Left lung (tissue), 10 donors: Measurements from ENCODE around the gene IL16. TPM values are rescaled to one million over a fixed set of nuclear protein-coding genes. Genes with fewer than 3 reads are reported as not detected.
A peak's percentile ranks its signal among the peaks of the same experiment; 100 is the strongest.

ENCODE experiments used
- ATAC-seq: fragments of 200-7000 bp; cut with Tn5 transposase; one replicate; pipeline ENCODE4 v1.9.1; 2020; ENCODE audit warnings: moderate library complexity
- DNase-seq, 4 donors: peaks; one replicate each; pipeline ENCODE4 v3.0.0-alpha.2; 2013 to 2020
- H3K27ac ChIP-seq, 2 donors: fragments of 200-600 bp; sonication (generic) in 1 of 2; one replicate each; pipeline versions ENCODE4 v1.5.0 to v1.8.0; 2020 to 2021
- H3K27me3 ChIP-seq, 2 donors: fragments of 200-600 bp; sonication (generic) in 1 of 2; one replicate each; pipeline versions ENCODE4 v1.5.0 to v1.8.0; 2020 to 2021
- H3K36me3 ChIP-seq, 2 donors: fragments of 200-600 bp; sonication (generic) in 1 of 2; one replicate each; pipeline versions ENCODE4 v1.5.0 to v1.8.0; 2020 to 2021
- H3K4me1 ChIP-seq, 2 donors: fragments of 200-600 bp; one replicate each; pipeline ENCODE4 v1.8.0; 2021
- H3K4me3 ChIP-seq, 2 donors: fragments of 200-600 bp; sonication (generic) in 1 of 2; one replicate each; pipeline versions ENCODE4 v1.5.0 to v1.8.0; 2020 to 2021; ENCODE audit warnings: mild to moderate bottlenecking in 1 of 2
- H3K9me3 ChIP-seq, 2 donors: fragments of 200-600 bp; sonication (generic) in 1 of 2; one replicate each; pipeline versions ENCODE4 v1.5.0 to v1.8.0; 2020 to 2021
- intact Hi-C, 2 donors: fragments of 100-400 bp; cut with DNase I; formaldehyde crosslinking; loops; one replicate each; pipeline versions ENCODE4 v1.11.2 to v1.14.2; 2022
- polyA plus RNA-seq, 6 donors: library from polyadenylated mRNA; unstranded; fragments of 120-200 nt; gene quantifications; one replicate each; pipeline ENCODE4 v1.2.1, GENCODE V29; 2013; ENCODE audit not compliant: insufficient read length in 6 of 6
- total RNA-seq, 2 donors: library from RNA; stranded (reverse); fragmentation: NEBNext Ultra II Directional; extraction: Animal tissue kit (Norgen Biotek cat#: 25700); gene quantifications; one replicate each; pipeline ENCODE4 v1.2.1, GENCODE V29; 2021
- TF ChIP-seq, protein P1 (sequence below), 2 donors: fragments of 200-600 bp; sonication (generic) in 1 of 2; IDR thresholded peaks; one replicate each; pipeline versions ENCODE4 v1.5.0 to v1.8.0; 2021; ENCODE audit warnings: antibody characterized with exemption in 2 of 2
- donor health status: DM: no; HTN: yes; CAD: no.
- donor health status: DM: no; HTN: no; CAD: no.

IL16 gene
- total and polyA plus RNA-seq, 8 donors = 11.4 to 34.3 (median 14.9) TPM

DNA sequence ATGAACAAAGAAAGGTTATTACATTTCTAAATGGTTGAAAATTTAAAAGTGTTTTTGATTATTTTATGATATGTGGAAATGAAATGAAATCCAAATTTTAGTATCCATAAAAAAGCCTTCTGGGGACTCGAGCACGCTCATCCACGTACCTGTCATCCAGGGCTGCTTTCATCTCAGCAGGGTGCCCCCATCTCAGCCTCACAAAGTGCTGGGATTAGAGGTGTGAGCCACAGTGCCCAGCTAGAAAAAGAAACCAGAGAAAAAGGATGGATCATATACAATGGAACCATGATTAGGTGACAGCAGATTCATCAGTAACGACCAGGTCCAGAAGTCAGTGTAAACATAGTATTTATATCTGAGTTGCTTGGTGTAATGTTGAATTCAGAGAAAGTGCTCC lies 77.6 kb downstream of the IL16 start:
- Histone ChIP-seq H3K4me3 (no peak overlapping the region), H3K4me1 (peaks cover 3 to 5% of the 10 kb centered on the region in 2 donors), H3K27ac (no peak overlapping the region), H3K27me3 (no peaks in the 10 kb centered on the region), H3K9me3 (peaks cover 0 to 8% of the 10 kb centered on the region in 2 donors), H3K36me3 (no peaks in the 10 kb centered on the region)
- intact Hi-C loops = loop anchor here (5.0 to 10.0 kb wide), 2 partner anchors 121 to 128 kb away; no protein-coding TSS in a partner anchor
- ATAC-seq (no peak), DNase-seq (no peak)
- TF ChIP-seq, protein P1, sequence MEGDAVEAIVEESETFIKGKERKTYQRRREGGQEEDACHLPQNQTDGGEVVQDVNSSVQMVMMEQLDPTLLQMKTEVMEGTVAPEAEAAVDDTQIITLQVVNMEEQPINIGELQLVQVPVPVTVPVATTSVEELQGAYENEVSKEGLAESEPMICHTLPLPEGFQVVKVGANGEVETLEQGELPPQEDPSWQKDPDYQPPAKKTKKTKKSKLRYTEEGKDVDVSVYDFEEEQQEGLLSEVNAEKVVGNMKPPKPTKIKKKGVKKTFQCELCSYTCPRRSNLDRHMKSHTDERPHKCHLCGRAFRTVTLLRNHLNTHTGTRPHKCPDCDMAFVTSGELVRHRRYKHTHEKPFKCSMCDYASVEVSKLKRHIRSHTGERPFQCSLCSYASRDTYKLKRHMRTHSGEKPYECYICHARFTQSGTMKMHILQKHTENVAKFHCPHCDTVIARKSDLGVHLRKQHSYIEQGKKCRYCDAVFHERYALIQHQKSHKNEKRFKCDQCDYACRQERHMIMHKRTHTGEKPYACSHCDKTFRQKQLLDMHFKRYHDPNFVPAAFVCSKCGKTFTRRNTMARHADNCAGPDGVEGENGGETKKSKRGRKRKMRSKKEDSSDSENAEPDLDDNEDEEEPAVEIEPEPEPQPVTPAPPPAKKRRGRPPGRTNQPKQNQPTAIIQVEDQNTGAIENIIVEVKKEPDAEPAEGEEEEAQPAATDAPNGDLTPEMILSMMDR (IDR thresholded peaks at IDR 0.05) = no peak

DNA sequence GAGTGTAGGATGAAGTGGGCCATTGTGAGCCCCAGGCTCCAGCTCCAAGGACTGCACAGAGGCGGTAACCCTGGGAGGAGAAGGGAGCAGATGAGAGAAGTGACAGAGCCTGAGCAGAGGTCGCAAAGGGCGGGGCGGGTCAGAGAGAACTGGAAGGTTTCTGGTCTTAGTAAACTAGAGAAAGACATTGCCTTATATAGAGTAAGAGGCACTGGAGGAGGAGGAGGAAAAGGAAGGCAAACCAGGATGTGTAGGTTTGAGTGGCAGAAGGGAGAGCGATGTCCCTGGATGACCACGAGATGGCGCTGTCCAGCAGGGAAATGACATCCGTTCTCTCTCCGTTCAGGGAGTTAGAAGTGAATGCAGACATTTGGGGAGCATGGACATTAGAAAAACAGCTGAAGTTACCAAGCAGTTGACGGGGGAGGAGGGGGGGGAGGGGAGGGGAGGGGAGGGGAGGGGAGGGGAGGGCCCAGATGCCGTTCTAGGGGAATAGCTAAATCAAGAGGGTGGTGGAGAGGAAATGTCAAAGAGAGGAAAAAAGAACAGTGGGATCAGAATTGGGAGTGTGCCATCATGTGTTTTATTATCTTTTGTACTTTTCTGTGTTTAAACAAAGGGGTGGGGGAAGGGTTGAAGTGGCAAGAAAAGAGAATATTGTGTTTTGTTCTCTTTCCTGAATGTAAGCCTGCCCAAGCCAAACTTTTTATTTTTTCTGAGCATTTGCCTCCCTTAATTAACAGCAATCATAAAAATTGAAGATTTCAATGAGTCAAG lies 78.4 kb downstream of the IL16 start:
- intact Hi-C loops = loop anchor here (5.0 to 10.0 kb wide), 3 partner anchors 62 to 127 kb away; no protein-coding TSS in a partner anchor
- Histone ChIP-seq H3K4me1 (peaks cover 3 to 5% of the 10 kb centered on the region in 2 donors), H3K27ac (peak overlapping the region in 1 of 2 donors; percentile 19), H3K9me3 (peaks cover 0 to 8% of the 10 kb centered on the region in 2 donors), H3K36me3 (no peaks in the 10 kb centered on the region), H3K4me3 (no peak overlapping the region), H3K27me3 (no peaks in the 10 kb centered on the region)
- TF ChIP-seq, protein P1 (IDR thresholded peaks at IDR 0.05) = peak; percentile 67 to 89
- peak; percentile 97 for ATAC-seq
- DNase-seq = peak; percentile 46 to 90 (median 80)

DNA sequence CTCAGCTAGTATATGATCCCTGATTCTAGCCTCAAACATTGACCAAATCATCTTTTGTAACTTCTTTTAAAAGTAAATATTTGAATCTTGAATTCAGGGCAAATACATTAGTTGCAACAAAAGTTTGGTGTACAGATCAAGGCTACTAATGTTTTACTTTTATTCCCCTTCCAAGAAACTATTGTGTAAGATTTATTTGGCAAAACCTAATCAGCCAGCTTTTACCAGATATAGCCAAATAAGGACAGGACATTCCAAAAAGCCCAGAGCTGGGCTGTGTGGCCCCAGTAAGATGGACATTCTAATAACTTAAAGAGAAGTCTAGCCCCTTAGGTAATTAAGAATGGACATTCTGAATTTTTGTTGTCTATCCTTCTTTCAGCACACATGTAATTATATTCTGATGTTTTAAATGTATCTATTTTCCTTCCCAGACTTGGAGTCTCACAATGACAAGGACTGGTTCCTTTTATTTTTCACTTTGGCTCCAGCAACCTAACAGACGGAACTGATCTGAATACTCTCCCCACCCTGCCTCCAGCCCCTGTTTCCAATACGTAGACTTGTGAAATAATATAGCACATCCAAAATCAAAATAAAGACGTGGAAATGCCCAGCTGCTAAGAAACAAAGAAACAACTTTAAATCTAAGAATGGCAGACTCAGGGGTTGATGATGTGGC lies 79.2 kb downstream of the IL16 start:
- DNase-seq = no peak
- Histone ChIP-seq H3K27me3 (no peaks in the 10 kb centered on the region), H3K9me3 (peaks cover 0 to 8% of the 10 kb centered on the region in 2 donors), H3K4me1 (peaks cover 3 to 5% of the 10 kb centered on the region in 2 donors), H3K27ac (peak overlapping the region; percentile 13 to 19), H3K36me3 (no peaks in the 10 kb centered on the region), H3K4me3 (no peak overlapping the region)
- no peak for ATAC-seq
- intact Hi-C loops = loop anchor here (5.0 to 10.0 kb wide), 2 partner anchors 61 to 119 kb away; no protein-coding TSS in a partner anchor
- TF ChIP-seq, protein P1 (IDR thresholded peaks at IDR 0.05) = no peak

DNA sequence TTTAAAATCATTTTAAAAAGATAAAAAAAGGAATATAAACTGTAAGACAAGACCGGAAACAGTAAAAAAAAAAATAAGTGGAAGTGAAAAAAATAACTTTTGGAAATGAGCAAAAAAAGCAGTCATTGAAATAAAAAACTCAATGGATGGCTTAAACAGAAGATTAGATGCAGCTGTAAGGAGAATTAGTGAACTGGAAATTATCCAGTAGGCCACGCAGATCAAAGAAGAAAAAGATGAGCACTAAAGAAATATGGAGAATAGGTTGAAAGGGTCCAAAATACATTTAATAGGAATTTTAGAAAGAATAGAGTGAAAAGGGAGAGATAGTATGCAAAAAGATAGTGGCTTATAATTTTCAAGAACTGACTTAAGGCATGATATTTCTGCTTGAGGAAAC lies 80.3 kb downstream of the IL16 start:
- H3K9me3 ChIP-seq = peaks cover 0 to 8% of the 10 kb centered on the region in 2 donors
- intact Hi-C loops = loop anchor here (5.0 to 10.0 kb wide), 2 partner anchors 60 to 118 kb away; no protein-coding TSS in a partner anchor
- DNase-seq (no peak), ATAC-seq (no peak)
- no peak overlapping the region for H3K4me3 ChIP-seq
- no peaks in the 10 kb centered on the region for H3K36me3 ChIP-seq
- peaks cover 3 to 5% of the 10 kb centered on the region in 2 donors for H3K4me1 ChIP-seq
- H3K27me3 ChIP-seq = no peaks in the 10 kb centered on the region
- TF ChIP-seq, protein P1 (IDR thresholded peaks at IDR 0.05) = no peak
- H3K27ac ChIP-seq = no peak overlapping the region

DNA sequence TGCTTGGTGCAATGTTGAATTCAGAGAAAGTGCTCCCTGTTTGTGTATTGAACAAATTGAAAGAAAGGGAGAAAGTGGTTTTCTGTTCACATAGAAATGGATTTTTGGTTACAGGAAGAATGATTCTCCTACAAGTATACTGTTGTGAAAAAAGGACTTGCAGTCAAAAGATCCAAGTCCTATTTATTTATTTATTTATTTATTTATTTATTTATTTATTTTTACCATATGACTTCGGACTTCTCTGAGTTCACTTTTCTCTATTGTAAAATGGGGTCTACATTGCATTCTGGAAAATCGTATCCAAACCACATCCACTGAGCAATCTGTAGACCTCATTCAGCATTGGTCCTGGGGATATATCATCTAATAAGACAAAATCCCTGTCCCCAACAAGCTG lies 81.2 kb downstream of the IL16 start:
- Histone ChIP-seq H3K4me1 (peaks cover 3 to 5% of the 10 kb centered on the region in 2 donors), H3K9me3 (peaks cover 0 to 8% of the 10 kb centered on the region in 2 donors)

More for the DNA sequence above, 81.2 kb downstream of the IL16 start:
- ATAC-seq = no peak
- H3K4me3 ChIP-seq = no peak overlapping the region
- H3K36me3 ChIP-seq = peaks cover 0 to 2% of the 10 kb centered on the region in 2 donors
- DNase-seq = no peak
- TF ChIP-seq, protein P1 (IDR thresholded peaks at IDR 0.05) = no peak
- H3K27me3 ChIP-seq = no peaks in the 10 kb centered on the region
- no peak overlapping the region for H3K27ac ChIP-seq
- intact Hi-C loops = loop anchor here (5.0 to 10.0 kb wide), 2 partner anchors 59 to 117 kb away; no protein-coding TSS in a partner anchor
